Mesenchymal stem cell (in vitro differentiated cells and primary cell): ENCODE results near the gene SNORC.
A peak's percentile ranks its signal among the peaks of the same experiment; 100 is the strongest.

Experiments used
- DNase-seq: peaks from one replicate; pipeline ENCODE4 v3.0.0-alpha.2; 2013
- H2AFZ ChIP-seq: one replicate; pipeline ENCODE4 v1.6.1; 2013; ENCODE audit warnings: low read depth, mild to moderate bottlenecking, control low read depth, inconsistent platforms, low read length, moderate library complexity
- H2AK5ac ChIP-seq: 2 replicates; pipeline ENCODE4 v1.6.1; 2013; ENCODE audit warnings: low read length, moderate library complexity, mild to moderate bottlenecking, inconsistent platforms; ENCODE audit not compliant: severe bottlenecking
- H2BK120ac ChIP-seq: one replicate; pipeline ENCODE4 v1.6.1; 2013; ENCODE audit warnings: low read depth, mild to moderate bottlenecking, inconsistent platforms, low read length, moderate library complexity
- H2BK12ac ChIP-seq, 2 experiments: one replicate each; pipeline ENCODE4 v1.6.1; 2013; ENCODE audit warnings: inconsistent platforms in 2 of 2, low read length in 2 of 2, mild to moderate bottlenecking in 2 of 2, moderate library complexity in 2 of 2, control low read depth in 1 of 2
- H2BK15ac ChIP-seq: one replicate; pipeline ENCODE4 v1.6.1; 2013; ENCODE audit warnings: mild to moderate bottlenecking, low read depth, inconsistent platforms; ENCODE audit not compliant: poor library complexity, severe bottlenecking
- H2BK5ac ChIP-seq: 2 replicates; pipeline ENCODE4 v1.6.1; 2013; ENCODE audit warnings: low read depth, mild to moderate bottlenecking, low read length, control low read depth, inconsistent platforms; ENCODE audit not compliant: poor library complexity, severe bottlenecking
- H3K14ac ChIP-seq, 2 experiments: one replicate each; pipeline ENCODE4 v1.6.1; 2013; ENCODE audit warnings: inconsistent platforms in 2 of 2, low read length in 2 of 2, control low read depth in 1 of 2, mild to moderate bottlenecking in 1 of 2, moderate library complexity in 1 of 2
- H3K18ac ChIP-seq, 2 experiments: one replicate each; pipeline ENCODE4 v1.6.1; 2013; ENCODE audit warnings: inconsistent platforms in 2 of 2, low read length in 2 of 2, control low read depth in 1 of 2, low read depth in 1 of 2, mild to moderate bottlenecking in 1 of 2
- H3K23ac ChIP-seq, 2 experiments: one replicate each; pipeline ENCODE4 v1.6.1; 2013; ENCODE audit warnings: inconsistent platforms in 2 of 2, low read length in 2 of 2, mild to moderate bottlenecking in 2 of 2, moderate library complexity in 2 of 2, control low read depth in 1 of 2
- H3K27ac ChIP-seq: 2 replicates; pipeline ENCODE4 v1.5.1; 2013; ENCODE audit warnings: mild to moderate bottlenecking, moderate library complexity, low read length, control low read depth, inconsistent platforms; ENCODE audit not compliant: poor library complexity, severe bottlenecking
- H3K27me3 ChIP-seq, 2 experiments: 2 replicates each; pipeline versions ENCODE4 v1.6.1 to v1.7.0; 2013; ENCODE audit warnings: low read length in 2 of 2, mild to moderate bottlenecking in 2 of 2, moderate library complexity in 2 of 2, control low read depth in 1 of 2, inconsistent platforms in 1 of 2; ENCODE audit not compliant: control insufficient read depth in 1 of 2, insufficient read depth in 1 of 2
- H3K36me3 ChIP-seq, 2 experiments: 2 replicates each; pipeline versions ENCODE4 v1.6.1 to v1.7.0; 2013; ENCODE audit warnings: low read length in 2 of 2, control low read depth in 1 of 2, inconsistent platforms in 1 of 2, low read depth in 1 of 2, mild to moderate bottlenecking in 1 of 2; ENCODE audit not compliant: insufficient read depth in 2 of 2, control insufficient read depth in 1 of 2
- H3K4ac ChIP-seq, 2 experiments: one replicate each; pipeline ENCODE4 v1.6.1; 2013; ENCODE audit warnings: inconsistent platforms in 2 of 2, low read length in 2 of 2, mild to moderate bottlenecking in 2 of 2, moderate library complexity in 2 of 2, control low read depth in 1 of 2, low read depth in 1 of 2
- H3K4me1 ChIP-seq: 2 replicates; pipeline ENCODE4 v1.6.1; 2013; ENCODE audit warnings: low read depth, low read length, control low read depth; ENCODE audit not compliant: control insufficient read depth, insufficient read depth
- H3K4me2 ChIP-seq: 2 replicates; pipeline ENCODE4 v1.6.1; 2013; ENCODE audit warnings: low read length, mild to moderate bottlenecking, inconsistent platforms; ENCODE audit not compliant: poor library complexity, severe bottlenecking
- H3K4me3 ChIP-seq, 2 experiments: 2 replicates each; pipeline versions ENCODE4 v1.5.1 to v1.7.0; 2013; ENCODE audit warnings: low read length in 2 of 2, mild to moderate bottlenecking in 2 of 2, control low read depth in 1 of 2, low read depth in 1 of 2; ENCODE audit not compliant: insufficient read depth in 1 of 2
- H3K79me1 ChIP-seq: replicated peaks from 2 replicates; pipeline ENCODE4 v1.6.1; 2013; ENCODE audit warnings: mild to moderate bottlenecking, control low read depth, low read length, inconsistent platforms; ENCODE audit not compliant: poor library complexity, severe bottlenecking
- H3K9ac ChIP-seq: 2 replicates; pipeline ENCODE4 v1.7.0; 2013; ENCODE audit warnings: mild to moderate bottlenecking, low read length, moderate library complexity
- H3K9me3 ChIP-seq: 2 replicates; pipeline ENCODE4 v1.7.0; 2013; ENCODE audit warnings: mild to moderate bottlenecking, low read length; ENCODE audit not compliant: control insufficient read depth
- H4K8ac ChIP-seq: one replicate; pipeline ENCODE4 v1.6.1; 2013; ENCODE audit warnings: inconsistent platforms, mild to moderate bottlenecking, low read length, moderate library complexity
- H4K91ac ChIP-seq: one replicate; pipeline ENCODE4 v1.6.1; 2013; ENCODE audit warnings: mild to moderate bottlenecking, low read length, inconsistent platforms
- WGBS: methylation state at CpG from one replicate; pipeline ENCODE4 v1.1.7; 2013; ENCODE audit warnings: mixed read lengths; 5-methylcytosine and 5-hydroxymethylcytosine counted together

Gene SNORC

DNA sequence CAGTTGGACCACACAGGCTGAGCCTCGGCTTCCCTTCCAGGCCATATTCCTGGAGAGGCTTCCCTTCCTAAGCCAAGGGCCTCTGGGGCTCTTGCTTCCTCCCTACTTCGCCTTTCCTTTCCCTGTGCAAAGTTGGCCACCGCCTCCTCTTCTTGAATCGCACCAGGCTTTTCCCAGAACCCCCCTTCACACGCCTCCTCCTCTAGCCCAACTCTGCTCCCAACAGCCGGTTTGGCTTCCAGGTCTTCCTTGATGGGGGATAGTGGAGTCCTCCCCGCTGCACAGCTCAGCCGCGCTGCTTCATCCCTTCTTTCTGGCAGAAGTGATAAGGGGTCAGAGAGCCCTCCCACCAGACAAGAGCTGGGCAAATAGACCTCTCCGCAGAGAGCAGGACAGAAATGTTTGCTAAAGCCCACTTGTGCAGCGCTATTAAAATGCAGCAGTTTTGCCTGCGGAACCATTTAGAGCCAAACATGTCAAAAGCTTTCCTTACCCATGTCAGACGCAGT, 56.4 kb downstream of the SNORC start:
- Histone ChIP-seq H2BK15ac (no peak overlapping the region), H3K79me1 (no peaks in the 10 kb centered on the region), H2BK12ac (no peak overlapping the region), H3K4me1 (peaks cover 18% of the 10 kb centered on the region), H3K23ac (no peak overlapping the region), H2BK5ac (no peak overlapping the region), H2BK120ac (no peak overlapping the region), H3K9me3 (peaks cover 5% of the 10 kb centered on the region), H2AK5ac (no peak overlapping the region), H3K18ac (no peak overlapping the region), H3K4ac (no peak overlapping the region), H3K27me3 (peaks cover 58 to 65% of the 10 kb centered on the region in 2 experiments), H3K14ac (no peak overlapping the region), H3K9ac (no peak overlapping the region), H2AFZ (no peak overlapping the region), H3K4me3 (peak overlapping the region in 1 of 2 experiments; percentile 53), H3K4me2 (no peak overlapping the region), H3K36me3 (no peaks in the 10 kb centered on the region), H4K8ac (no peak overlapping the region), H3K27ac (no peak overlapping the region), H4K91ac (no peak overlapping the region)
- no peak for DNase-seq
- 14% methylated on average over 13 of the region's 13 CpGs for WGBS

DNA sequence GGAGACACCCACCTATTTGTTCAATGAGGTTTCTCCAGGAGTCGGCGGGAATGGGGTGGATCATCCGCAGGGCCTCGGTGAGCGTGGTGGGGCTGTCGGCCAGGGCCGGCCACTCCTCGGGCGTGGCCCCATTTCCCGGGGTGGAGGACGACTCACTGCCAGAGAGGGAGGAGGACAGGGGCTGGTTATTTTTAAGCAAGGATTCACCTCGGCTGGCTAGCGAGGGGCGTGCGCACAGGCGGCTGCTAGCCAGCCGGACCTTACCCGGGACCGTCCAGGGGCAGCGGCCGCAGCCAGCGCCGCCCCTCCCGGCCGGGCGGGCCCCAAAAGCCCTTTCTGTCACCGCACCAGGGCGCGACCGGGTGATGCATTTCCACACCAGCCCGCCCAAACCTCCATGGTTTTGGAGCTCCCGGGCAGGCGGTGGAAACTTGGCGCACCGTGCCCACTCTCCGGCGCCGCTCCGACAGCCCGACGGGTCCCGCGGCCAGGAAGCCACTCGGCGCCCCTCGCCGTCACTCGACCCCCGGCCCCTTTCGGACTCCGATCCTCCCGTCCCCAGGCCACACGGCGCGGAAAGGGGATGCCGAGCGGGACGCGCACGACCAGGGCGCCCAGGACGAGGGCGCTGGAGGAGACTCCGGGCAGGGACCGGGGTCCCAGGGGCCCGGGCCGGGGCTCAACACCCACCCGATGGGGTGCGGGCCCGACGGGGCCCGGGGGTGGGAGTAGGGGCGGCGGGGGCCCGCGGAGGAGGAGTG, 57.1 kb downstream of the SNORC start:
- H3K4me1 ChIP-seq: peaks cover 18% of the 10 kb centered on the region
- H2AFZ ChIP-seq: no peak overlapping the region
- no peak overlapping the region for H2BK12ac ChIP-seq
- no peak overlapping the region for H3K27ac ChIP-seq
- H2AK5ac ChIP-seq: no peak overlapping the region
- H2BK120ac ChIP-seq: no peak overlapping the region
- H3K9ac ChIP-seq: no peak overlapping the region
- no peak overlapping the region for H2BK15ac ChIP-seq
- no peak overlapping the region for H2BK5ac ChIP-seq
- H3K27me3 ChIP-seq: peaks cover 58 to 60% of the 10 kb centered on the region in 2 experiments
- H3K4me2 ChIP-seq: peak overlapping the region; percentile 46
- no peak overlapping the region for H4K91ac ChIP-seq
- H3K36me3 ChIP-seq: no peaks in the 10 kb centered on the region
- H3K4me3 ChIP-seq: peak overlapping the region; percentile 49 to 53
- H3K14ac ChIP-seq: peak overlapping the region in 1 of 2 experiments; percentile 41
- DNase-seq: no peak
- peaks cover 5% of the 10 kb centered on the region for H3K9me3 ChIP-seq
- no peaks in the 10 kb centered on the region for H3K79me1 ChIP-seq
- no peak overlapping the region for H4K8ac ChIP-seq
- no peak overlapping the region for H3K4ac ChIP-seq
- H3K23ac ChIP-seq: no peak overlapping the region
- 7% methylated on average over 60 of the region's 76 CpGs for WGBS
- no peak overlapping the region for H3K18ac ChIP-seq

DNA sequence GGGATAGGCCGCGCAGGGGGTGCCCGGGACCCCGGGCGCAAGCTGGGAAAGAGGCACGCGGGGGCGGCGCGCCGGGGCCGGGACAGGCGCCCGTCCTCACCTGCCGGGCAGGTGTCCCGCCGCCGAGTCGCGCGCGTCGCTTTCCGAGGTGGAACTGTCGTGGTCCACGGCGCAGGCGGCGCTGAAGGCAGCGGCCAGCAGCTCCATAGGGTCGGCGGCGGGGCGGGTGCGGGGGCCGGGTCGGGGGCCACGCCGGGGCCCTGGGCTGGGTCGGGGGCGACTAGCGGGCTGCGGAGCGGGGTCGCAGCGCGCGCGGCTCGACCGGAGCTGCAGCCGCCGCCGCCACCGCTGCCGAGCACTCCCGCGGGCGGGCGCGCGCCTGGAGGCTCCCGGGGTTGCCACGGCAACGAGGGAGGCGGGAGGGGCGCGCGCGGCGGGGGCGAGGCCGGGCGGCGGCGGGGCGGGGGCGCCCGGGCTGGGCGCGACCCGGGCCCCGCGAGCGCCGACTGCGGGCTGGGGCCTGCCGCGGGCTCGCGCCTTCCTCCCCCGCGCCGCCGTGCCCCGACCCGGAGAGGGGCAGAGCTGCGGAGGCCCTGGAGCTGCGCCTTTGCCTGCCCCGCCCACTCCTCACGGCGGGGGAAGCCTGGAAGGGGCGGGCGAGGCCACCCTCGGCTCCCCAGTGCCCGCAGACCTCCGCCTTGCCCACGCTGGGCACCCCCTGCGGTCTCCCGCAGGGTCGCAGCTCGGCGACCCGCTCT, 57.9 kb downstream of the SNORC start:
- Histone ChIP-seq H3K4ac (no peak overlapping the region), H3K27me3 (peaks cover 58 to 60% of the 10 kb centered on the region in 2 experiments), H3K79me1 (no peaks in the 10 kb centered on the region), H3K18ac (no peak overlapping the region), H3K9me3 (peaks cover 5% of the 10 kb centered on the region), H3K4me1 (peaks cover 18% of the 10 kb centered on the region), H3K4me3 (peak overlapping the region; percentile 49 to 58), H2BK5ac (no peak overlapping the region), H2BK15ac (no peak overlapping the region), H4K8ac (no peak overlapping the region), H2BK120ac (peak overlapping the region; percentile 61), H3K9ac (no peak overlapping the region), H2AFZ (no peak overlapping the region), H2AK5ac (no peak overlapping the region), H3K14ac (no peak overlapping the region), H3K36me3 (no peaks in the 10 kb centered on the region), H4K91ac (no peak overlapping the region), H3K23ac (peak overlapping the region in 1 of 2 experiments; percentile 72), H2BK12ac (no peak overlapping the region), H3K4me2 (peak overlapping the region; percentile 46), H3K27ac (no peak overlapping the region)
- DNase-seq: no peak
- 2% methylated on average over 18 of the region's 114 CpGs for WGBS
